Measurements from ENCODE around the gene RNF34. TPM values are rescaled to one million over a fixed set of nuclear protein-coding genes. Genes with fewer than 3 reads are reported as not detected.

RNF34 gene
- total RNA-seq, 1 donor from 2014 or later = 31.1 TPM

- no peak for DNase-seq (ENCODE audit: low spot score)
- intact Hi-C loops (cut with DNase I) = no loop called here
Observed at GRCh38 chr12:121430833-121431415, 31.0 kb downstream of the RNF34 start.

- intact Hi-C loops (cut with DNase I) = no loop called here
- DNase-seq (ENCODE audit: low spot score) = no peak
Observed at GRCh38 chr12:121432740-121433480, 33.0 kb downstream of the RNF34 start.

GRCh38 chr12:121436706-121437105 is 36.8 kb downstream of the RNF34 start:
- intact Hi-C loops (cut with DNase I) = no loop called here

GRCh38 chr12:121438905-121439304 is 39.0 kb downstream of the RNF34 start:
- DNase-seq (ENCODE audit: low spot score) = no peak
- intact Hi-C loops (cut with DNase I) = no loop called here

More at GRCh38 chr12:121436706-121437105, 36.8 kb downstream of the RNF34 start:
- DNase-seq (ENCODE audit: low spot score) = no peak

- DNase-seq (ENCODE audit: low spot score) = no peak
- intact Hi-C loops (cut with DNase I) = loop anchor here (5.0 kb wide), 1 partner anchor 87 kb away; the partner anchor contains the start of gene ANAPC5
Observed at GRCh38 chr12:121439715-121440114, 39.8 kb downstream of the RNF34 start.

- intact Hi-C loops (cut with DNase I) = loop anchor here (5.0 kb wide), 1 partner anchor 88 kb away; the partner anchor contains the start of gene ANAPC5
Observed at GRCh38 chr12:121440768-121441167, 40.9 kb downstream of the RNF34 start.

GRCh38 chr12:121441555-121441954 is 41.6 kb downstream of the RNF34 start:
- intact Hi-C loops (cut with DNase I) = loop anchor here (5.0 kb wide), 1 partner anchor 89 kb away; the partner anchor contains the start of gene ANAPC5

More at GRCh38 chr12:121440768-121441167, 40.9 kb downstream of the RNF34 start:
- no peak for DNase-seq (ENCODE audit: low spot score)

GRCh38 chr12:121442028-121442948 is 42.4 kb downstream of the RNF34 start:
- no peak for DNase-seq (ENCODE audit: low spot score)
- intact Hi-C loops (cut with DNase I) = loop anchor here (2.0 to 5.0 kb wide), 2 partner anchors 90 to 107 kb away; partner anchors contain the start of gene ANAPC5

More at GRCh38 chr12:121441555-121441954, 41.6 kb downstream of the RNF34 start:
- no peak for DNase-seq (ENCODE audit: low spot score)

- intact Hi-C loops (cut with DNase I) = loop anchor here (2.0 to 5.0 kb wide), 2 partner anchors 91 to 109 kb away; partner anchors contain the start of gene ANAPC5
Observed at GRCh38 chr12:121443193-121443870, 43.4 kb downstream of the RNF34 start.

GRCh38 chr12:121443911-121444841 is 44.3 kb downstream of the RNF34 start:
- no peak for DNase-seq (ENCODE audit: low spot score)
- intact Hi-C loops (cut with DNase I) = loop anchor here (2.0 to 5.0 kb wide), 2 partner anchors 92 to 109 kb away; partner anchors contain the start of gene ANAPC5

More at GRCh38 chr12:121443193-121443870, 43.4 kb downstream of the RNF34 start:
- DNase-seq (ENCODE audit: low spot score) = peak; percentile 93

- no peak for DNase-seq (ENCODE audit: low spot score)
Observed at GRCh38 chr12:121444842-121445202, 44.9 kb downstream of the RNF34 start.

GRCh38 chr12:121446750-121447149 is 46.8 kb downstream of the RNF34 start:
- no peak for DNase-seq (ENCODE audit: low spot score)
- intact Hi-C loops (cut with DNase I) = no loop called here

More at GRCh38 chr12:121444842-121445202, 44.9 kb downstream of the RNF34 start:
- intact Hi-C loops (cut with DNase I) = loop anchor here (5.0 kb wide), 1 partner anchor 93 kb away; the partner anchor contains the start of gene ANAPC5

GRCh38 chr12:121448771-121449315 is 48.9 kb downstream of the RNF34 start:
- no peak for DNase-seq (ENCODE audit: low spot score)
- intact Hi-C loops (cut with DNase I) = no loop called here

GRCh38 chr12:121451961-121452339 is 52.0 kb downstream of the RNF34 start:
- intact Hi-C loops (cut with DNase I) = no loop called here

GRCh38 chr12:121452340-121452984 is 52.5 kb downstream of the RNF34 start:
- intact Hi-C loops (cut with DNase I) = no loop called here
- DNase-seq (ENCODE audit: low spot score) = no peak

More at GRCh38 chr12:121451961-121452339, 52.0 kb downstream of the RNF34 start:
- DNase-seq (ENCODE audit: low spot score) = no peak

GRCh38 chr12:121452985-121453360 is 53.1 kb downstream of the RNF34 start:
- DNase-seq (ENCODE audit: low spot score) = no peak
- intact Hi-C loops (cut with DNase I) = no loop called here

GRCh38 chr12:121453629-121454028 is 53.7 kb downstream of the RNF34 start:
- no peak for DNase-seq (ENCODE audit: low spot score)
- intact Hi-C loops (cut with DNase I) = no loop called here
